H1 (cell line): ENCODE measurements around the gene TAF6. TPM values are rescaled to one million over a fixed set of nuclear protein-coding genes. Genes with fewer than 3 reads are reported as not detected.
A peak's percentile ranks its signal among the peaks of the same experiment; 100 is the strongest.

Experiments
- ASH2L ChIP-seq: fragments of 200-600, 300-600 bp; sonication (generic); IDR thresholded peaks from one replicate; pipeline ENCODE4 v1.7.1; 2017; ENCODE audit warnings: low read length
- BCL11A ChIP-seq, 2 experiments: IDR thresholded peaks; one replicate each; pipeline ENCODE4 v1.6.1; 2011; ENCODE audit warnings: low read depth in 2 of 2, low read length in 2 of 2, mild to moderate bottlenecking in 2 of 2
- BRCA1 ChIP-seq: IDR thresholded peaks from 2 replicates; pipeline ENCODE4 v1.6.1; 2012; ENCODE audit warnings: low read depth, low read length, improper control_type of control experiment
- CEBPB ChIP-seq: IDR thresholded peaks from 2 replicates; pipeline ENCODE4 v1.6.1; 2012; ENCODE audit warnings: low read depth, low read length
- EGR1 ChIP-seq: IDR thresholded peaks from 2 replicates; pipeline ENCODE4 v1.6.1; 2011; ENCODE audit warnings: low read depth, low read length, borderline replicate concordance
- HDAC2 ChIP-seq, 2 experiments: fragments of 300-600 bp in 1 of 2; sonication (generic) in 1 of 2; IDR thresholded peaks; 2 replicates each; pipeline ENCODE4 v1.6.1; 2011 to 2012; ENCODE audit warnings: low read depth in 2 of 2, low read length in 2 of 2, mild to moderate bottlenecking in 2 of 2, moderate library complexity in 2 of 2, borderline replicate concordance in 1 of 2, inconsistent platforms in 1 of 2
- KDM1A ChIP-seq: fragments of 200-600, 300-600 bp; sonication (generic); IDR thresholded peaks from 2 replicates; pipeline ENCODE4 v1.7.1; 2016; ENCODE audit warnings: mild to moderate bottlenecking, low read length, borderline replicate concordance
- NANOG ChIP-seq: IDR thresholded peaks from 2 replicates; pipeline ENCODE4 v1.6.1; 2011; ENCODE audit warnings: low read length, low read depth, mild to moderate bottlenecking, inconsistent platforms; ENCODE audit not compliant: insufficient read depth, poor library complexity, severe bottlenecking
- PHF8 ChIP-seq: fragments of 200-600 bp; sonication (generic); conservative IDR thresholded peaks from 2 replicates; pipeline ENCODE4 v1.7.1; 2012; ENCODE audit warnings: low read depth, mild to moderate bottlenecking, inconsistent platforms, low read length, moderate library complexity
- POU5F1 ChIP-seq: IDR thresholded peaks from 2 replicates; pipeline ENCODE4 v1.6.1; 2011; ENCODE audit warnings: low read depth, mild to moderate bottlenecking, low read length, moderate library complexity
- RFX5 ChIP-seq: IDR thresholded peaks from 2 replicates; pipeline ENCODE4 v1.6.1; 2011; ENCODE audit warnings: low read depth, low read length, improper control_type of control experiment, borderline replicate concordance
- RNF2 ChIP-seq: fragments of 200-900, 300-1000 bp; sonication (generic); IDR thresholded peaks from 2 replicates; pipeline ENCODE4 v1.7.1; 2016; ENCODE audit warnings: borderline replicate concordance, low read depth, mild to moderate bottlenecking, antibody characterized with exemption, low read length; ENCODE audit not compliant: poor library complexity, severe bottlenecking; ENCODE audit errors: missing control alignments
- SRF ChIP-seq: IDR thresholded peaks from 2 replicates; pipeline ENCODE4 v1.6.1; 2011; ENCODE audit warnings: mild to moderate bottlenecking, low read depth, low read length, moderate library complexity
- TAF1 ChIP-seq: IDR thresholded peaks from 2 replicates; pipeline ENCODE4 v1.6.1; 2011; ENCODE audit warnings: mild to moderate bottlenecking, low read depth, low read length
- TAF7 ChIP-seq: optimal IDR thresholded peaks from 2 replicates; pipeline ENCODE3; 2011; ENCODE audit warnings: low read depth, mild to moderate bottlenecking, inconsistent platforms, low read length, moderate library complexity, borderline replicate concordance
- TCF12 ChIP-seq: IDR thresholded peaks from 2 replicates; pipeline ENCODE4 v1.6.1; 2011; ENCODE audit warnings: low read depth, mild to moderate bottlenecking, low read length
- TEAD4 ChIP-seq: IDR thresholded peaks from 2 replicates; pipeline ENCODE4 v1.6.1; 2012; ENCODE audit warnings: low read depth, low read length, inconsistent platforms, mixed read lengths
- ZNF274 ChIP-seq: IDR thresholded peaks from 2 replicates; pipeline ENCODE4 v1.7.0; 2012; ENCODE audit warnings: low read length, borderline replicate concordance; ENCODE audit errors: extremely low read depth
- polyA plus RNA-seq, 7 experiments: library from polyadenylated mRNA; depleted of rRNA in 3 of 7; stranded (reverse) in 5 of 7; unstranded in 2 of 7; fragments of >200 nt in 5 of 7; fragments of 200-250 nt in 2 of 7; gene quantifications; 1 replicate in 5 of 7; 2 replicates in 1 of 7; 4 replicates in 1 of 7; pipeline versions ENCODE4 v1.2.1 to v1.2.3, GENCODE V29; 2011 to 2013; ENCODE audit warnings: missing spikeins in 2 of 7, mixed read lengths in 2 of 7
- total RNA-seq: library from RNA; stranded (reverse); fragmentation: NEBNext Ultra II Directional; extraction: Animal tissue kit (Norgen Biotek cat#: 25700); gene quantifications from 2 replicates; pipeline ENCODE4 v1.2.1, GENCODE V29; 2021
- TF ChIP-seq, protein P1 (sequence below): IDR thresholded peaks from 2 replicates; pipeline ENCODE4 v1.6.1; 2011; ENCODE audit warnings: low read depth, mild to moderate bottlenecking, low read length; ENCODE audit not compliant: insufficient read depth
- TF ChIP-seq, protein P2 (sequence below): IDR thresholded peaks from 2 replicates; pipeline ENCODE4 v1.6.1; 2012; ENCODE audit warnings: inconsistent platforms
- TF ChIP-seq, protein P3 (sequence below), 3 experiments: IDR thresholded peaks; 1 replicate in 2 of 3; 2 replicates in 1 of 3; pipeline versions ENCODE4 v1.5.1 to v1.6.1; 2011; ENCODE audit warnings: low read length in 3 of 3, mild to moderate bottlenecking in 3 of 3, inconsistent platforms in 2 of 3, low read depth in 1 of 3, moderate library complexity in 1 of 3; ENCODE audit not compliant: insufficient read depth in 1 of 3; ENCODE audit errors: control extremely low read depth in 1 of 3

TAF6 gene
- total and polyA plus RNA-seq, 2 of the 8 experiments (the other 6 are each of a cell fraction or from before 2014, with no cell fraction given) = 66.7 to 101 TPM

DNA sequence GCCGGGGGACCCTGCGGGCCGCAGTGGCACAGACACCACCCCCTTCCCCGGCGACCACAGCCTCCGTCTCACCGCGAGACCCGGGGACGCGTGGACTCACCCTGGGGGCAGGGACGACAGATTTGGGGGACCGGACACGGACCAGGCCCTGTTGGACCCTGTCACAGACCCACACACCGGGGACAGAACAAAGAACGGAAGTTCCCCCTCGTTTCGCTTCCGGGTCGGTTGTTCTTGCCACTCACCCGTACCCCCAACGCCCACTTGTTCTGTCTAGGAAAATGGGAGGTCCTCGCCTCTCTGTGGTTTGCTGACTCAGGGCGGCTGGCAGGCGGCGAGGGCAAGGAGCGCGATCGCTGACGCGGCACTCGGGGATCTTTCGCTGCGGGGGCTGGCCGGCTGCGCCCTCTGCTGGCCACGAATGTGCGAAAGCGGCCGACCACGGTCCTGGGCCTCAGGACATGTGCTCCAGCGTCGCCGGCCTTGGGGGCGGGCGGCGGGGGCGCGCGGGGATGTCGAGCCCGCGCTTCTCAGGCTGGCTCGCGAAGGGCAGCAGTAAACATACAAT lies 37.5 kb downstream of the TAF6 start, which contains the start of gene ZNF3 (continued):
- TF ChIP-seq, protein P1, sequence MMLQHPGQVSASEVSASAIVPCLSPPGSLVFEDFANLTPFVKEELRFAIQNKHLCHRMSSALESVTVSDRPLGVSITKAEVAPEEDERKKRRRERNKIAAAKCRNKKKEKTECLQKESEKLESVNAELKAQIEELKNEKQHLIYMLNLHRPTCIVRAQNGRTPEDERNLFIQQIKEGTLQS = 0 out of 2 replicates have a peak, but pooled peaks have one; percentile 36
- TF ChIP-seq TAF1 (peak; percentile 93), NANOG (peak; percentile 79), RFX5 (no peak), BCL11A (IDR thresholded peaks at IDR 0.05; ENCODE audit: low read depth in 2 of 2, low read length in 2 of 2) (no peak), HDAC2 (IDR thresholded peaks at IDR 0.05; ENCODE audit: borderline replicate concordance in 1 of 2, low read depth in 2 of 2, low read length in 2 of 2) (peak; percentile 58 to 61; a peak in 2 of 4 replicates), KDM1A (no peak; the same call in 1 of the 2 replicates), EGR1 (peak; percentile 98), SRF (peak; percentile 59), POU5F1 (no peak), RNF2 (no peak), ASH2L (peak; percentile 45), TAF7 (no peak), TCF12 (no peak), ZNF274 (no peak), CEBPB (no peak), BRCA1 (no peak), PHF8 (peak; percentile 93; the same call in 1 of the 2 replicates), TEAD4 (no peak)
- TF ChIP-seq, protein P2, sequence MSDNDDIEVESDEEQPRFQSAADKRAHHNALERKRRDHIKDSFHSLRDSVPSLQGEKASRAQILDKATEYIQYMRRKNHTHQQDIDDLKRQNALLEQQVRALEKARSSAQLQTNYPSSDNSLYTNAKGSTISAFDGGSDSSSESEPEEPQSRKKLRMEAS = peak; percentile 99
- TF ChIP-seq, protein P3, sequence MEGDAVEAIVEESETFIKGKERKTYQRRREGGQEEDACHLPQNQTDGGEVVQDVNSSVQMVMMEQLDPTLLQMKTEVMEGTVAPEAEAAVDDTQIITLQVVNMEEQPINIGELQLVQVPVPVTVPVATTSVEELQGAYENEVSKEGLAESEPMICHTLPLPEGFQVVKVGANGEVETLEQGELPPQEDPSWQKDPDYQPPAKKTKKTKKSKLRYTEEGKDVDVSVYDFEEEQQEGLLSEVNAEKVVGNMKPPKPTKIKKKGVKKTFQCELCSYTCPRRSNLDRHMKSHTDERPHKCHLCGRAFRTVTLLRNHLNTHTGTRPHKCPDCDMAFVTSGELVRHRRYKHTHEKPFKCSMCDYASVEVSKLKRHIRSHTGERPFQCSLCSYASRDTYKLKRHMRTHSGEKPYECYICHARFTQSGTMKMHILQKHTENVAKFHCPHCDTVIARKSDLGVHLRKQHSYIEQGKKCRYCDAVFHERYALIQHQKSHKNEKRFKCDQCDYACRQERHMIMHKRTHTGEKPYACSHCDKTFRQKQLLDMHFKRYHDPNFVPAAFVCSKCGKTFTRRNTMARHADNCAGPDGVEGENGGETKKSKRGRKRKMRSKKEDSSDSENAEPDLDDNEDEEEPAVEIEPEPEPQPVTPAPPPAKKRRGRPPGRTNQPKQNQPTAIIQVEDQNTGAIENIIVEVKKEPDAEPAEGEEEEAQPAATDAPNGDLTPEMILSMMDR (IDR thresholded peaks at IDR 0.05; ENCODE audit: control extremely low read depth in 1 of 3, insufficient read depth in 1 of 3, low read depth in 1 of 3, low read length in 3 of 3) = peak; percentile 84 to 94 (median 85)
